PFSK-1 (cell line): Measurements from ENCODE around the gene NCAM1.

Experiments
- FOXP2 ChIP-seq: optimal IDR thresholded peaks from 2 replicates; pipeline ENCODE3; 2011; ENCODE audit warnings: borderline replicate concordance, control low read depth, inconsistent platforms; ENCODE audit not compliant: insufficient read depth; ENCODE audit errors: extremely low read length, extremely low read depth
- POLR2AphosphoS5 ChIP-seq: IDR thresholded peaks from 2 replicates; pipeline ENCODE4 v1.6.1; 2012; ENCODE audit warnings: low read depth, mild to moderate bottlenecking, control low read depth, low read length, moderate library complexity
- REST ChIP-seq, 2 experiments: IDR thresholded peaks; 2 replicates each; pipeline versions ENCODE4 v1.6.1 to v1.8.0; 2011 to 2012; ENCODE audit warnings: low read depth in 2 of 2, low read length in 2 of 2, control low read depth in 1 of 2, inconsistent platforms in 1 of 2, mild to moderate bottlenecking in 1 of 2, moderate library complexity in 1 of 2; ENCODE audit not compliant: insufficient read depth in 1 of 2
- SIN3A ChIP-seq: IDR thresholded peaks from 2 replicates; pipeline ENCODE4 v1.6.1; 2012; ENCODE audit warnings: mild to moderate bottlenecking, low read length, moderate library complexity, borderline replicate concordance; ENCODE audit not compliant: insufficient read depth
- TAF1 ChIP-seq: IDR thresholded peaks from 2 replicates; pipeline ENCODE4 v1.6.1; 2012; ENCODE audit warnings: low read length, control low read depth, borderline replicate concordance; ENCODE audit not compliant: insufficient read depth

- TF ChIP-seq SIN3A, result no peak
- no peak for TF ChIP-seq TAF1
- TF ChIP-seq REST (IDR thresholded peaks at IDR 0.05; ENCODE audit: insufficient read depth in 1 of 2, low read depth in 2 of 2, low read length in 2 of 2), result no peak
- no peak for TF ChIP-seq POLR2AphosphoS5
- no peak for TF ChIP-seq FOXP2
Measured at GRCh38 chr11:112941104-112941503, 20.1 kb upstream of the NCAM1 start.
